Karpas-422 (cell line): Measurements from ENCODE around the gene RGS6. TPM values are rescaled to one million over a fixed set of nuclear protein-coding genes. Genes with fewer than 3 reads are reported as not detected.

Experiments
- DNase-seq: peaks from one replicate; pipeline ENCODE4 v3.0.0-alpha.2; 2015
- H2AFZ ChIP-seq: fragments of 200-600 bp; sonication (generic); 2 replicates; pipeline ENCODE4 v1.6.1; 2014; ENCODE audit warnings: antibody characterized with exemption, low read length, mixed read lengths
- H3K27ac ChIP-seq: fragments of 200-600 bp; sonication (generic); 2 replicates; pipeline ENCODE4 v1.5.1; 2014; ENCODE audit warnings: mild to moderate bottlenecking, low read length, moderate library complexity
- H3K27me3 ChIP-seq: fragments of 200-600 bp; sonication (generic); 2 replicates; pipeline ENCODE4 v1.6.1; 2014; ENCODE audit warnings: low read length, mixed read lengths
- H3K36me3 ChIP-seq: fragments of 200-600 bp; sonication (generic); 2 replicates; pipeline ENCODE4 v1.6.1; 2014; ENCODE audit warnings: low read length, mixed read lengths; ENCODE audit not compliant: insufficient read depth
- H3K4me1 ChIP-seq: fragments of 200-600 bp; sonication (generic); 2 replicates; pipeline ENCODE4 v1.6.1; 2014; ENCODE audit warnings: mild to moderate bottlenecking, low read length, mixed read lengths
- H3K4me2 ChIP-seq: fragments of 200-600 bp; sonication (generic); 2 replicates; pipeline ENCODE4 v1.6.1; 2014; ENCODE audit warnings: low read length, low read depth, mild to moderate bottlenecking; ENCODE audit not compliant: poor library complexity, severe bottlenecking
- H3K4me3 ChIP-seq: fragments of 200-600 bp; sonication (generic); 2 replicates; pipeline ENCODE4 v1.5.1; 2014; ENCODE audit warnings: mild to moderate bottlenecking, antibody characterized with exemption, low read length, mixed read lengths
- H3K79me2 ChIP-seq: fragments of 200-600 bp; sonication (generic); 2 replicates; pipeline ENCODE4 v1.6.1; 2014; ENCODE audit warnings: mild to moderate bottlenecking, low read length, mixed read lengths
- H3K9ac ChIP-seq: fragments of 200-600 bp; sonication (generic); 2 replicates; pipeline ENCODE4 v1.6.0; 2014; ENCODE audit warnings: low read length
- H3K9me2 ChIP-seq: fragments of 200-600 bp; sonication (generic), shearing (Covaris generic); replicated peaks from 2 replicates; pipeline ENCODE4 v1.6.0; 2014; ENCODE audit warnings: mild to moderate bottlenecking, low read length, moderate library complexity; ENCODE audit not compliant: insufficient read depth
- H3K9me3 ChIP-seq: fragments of 300-700, 200-600 bp; sonication (generic); 2 replicates; pipeline ENCODE4 v1.6.1; 2014; ENCODE audit warnings: low read length, mixed read lengths
- H4K20me1 ChIP-seq: fragments of 200-600 bp; sonication (generic); 2 replicates; pipeline ENCODE4 v1.6.1; 2014; ENCODE audit warnings: mild to moderate bottlenecking, antibody characterized with exemption, low read length, low read depth; ENCODE audit not compliant: insufficient read depth
- total RNA-seq: library from RNA; depleted of rRNA; stranded (reverse); fragments of >200 nt; shearing (Covaris generic); gene quantifications from 2 replicates; pipeline ENCODE4 v1.2.3, GENCODE V29; 2014; ENCODE audit warnings: low replicate concordance

Gene RGS6
- total RNA-seq, 1 experiment from 2014 or later = 0.07 TPM

GRCh38 chr14:72522847-72523246 lies 590.6 kb downstream of the RGS6 start:
- H3K4me3 ChIP-seq = no peak overlapping the region
- no peak for DNase-seq
- H3K9me2 ChIP-seq = no peaks in the 10 kb centered on the region
- H2AFZ ChIP-seq = no peak overlapping the region
- no peak overlapping the region for H3K27ac ChIP-seq
- H3K27me3 ChIP-seq = no peaks in the 10 kb centered on the region
- no peak overlapping the region for H3K9ac ChIP-seq
- H3K36me3 ChIP-seq = no peaks in the 10 kb centered on the region
- no peaks in the 10 kb centered on the region for H3K79me2 ChIP-seq
- no peak overlapping the region for H3K4me2 ChIP-seq
- 0 out of 2 replicates have a peak, but pooled peaks cover 6% of the 10 kb centered on the region for H3K9me3 ChIP-seq
- H3K4me1 ChIP-seq = peaks cover 44% of the 10 kb centered on the region
- H4K20me1 ChIP-seq = no peaks in the 10 kb centered on the region

GRCh38 chr14:72523424-72524294 lies 591.4 kb downstream of the RGS6 start:
- no peak overlapping the region for H3K4me2 ChIP-seq
- H3K27me3 ChIP-seq = no peaks in the 10 kb centered on the region
- no peak overlapping the region for H3K9ac ChIP-seq
- H3K9me3 ChIP-seq = 0 out of 2 replicates have a peak, but pooled peaks cover 6% of the 10 kb centered on the region
- H3K36me3 ChIP-seq = no peaks in the 10 kb centered on the region
- H2AFZ ChIP-seq = no peak overlapping the region
- H3K9me2 ChIP-seq = no peaks in the 10 kb centered on the region
- no peaks in the 10 kb centered on the region for H4K20me1 ChIP-seq
- no peak for DNase-seq
- H3K4me1 ChIP-seq = peaks cover 36% of the 10 kb centered on the region
- H3K27ac ChIP-seq = no peak overlapping the region
- no peak overlapping the region for H3K4me3 ChIP-seq
- no peaks in the 10 kb centered on the region for H3K79me2 ChIP-seq

GRCh38 chr14:72524295-72524629 lies 592.0 kb downstream of the RGS6 start:
- H3K27ac ChIP-seq = no peak overlapping the region
- H2AFZ ChIP-seq = no peak overlapping the region
- H3K79me2 ChIP-seq = no peaks in the 10 kb centered on the region
- H3K9me3 ChIP-seq = 0 out of 2 replicates have a peak, but pooled peaks cover 6% of the 10 kb centered on the region
- no peaks in the 10 kb centered on the region for H3K27me3 ChIP-seq
- H3K4me2 ChIP-seq = no peak overlapping the region
- no peak overlapping the region for H3K4me3 ChIP-seq
- no peak overlapping the region for H3K9ac ChIP-seq
- no peaks in the 10 kb centered on the region for H3K9me2 ChIP-seq
- no peak for DNase-seq
- H3K36me3 ChIP-seq = no peaks in the 10 kb centered on the region
- no peaks in the 10 kb centered on the region for H4K20me1 ChIP-seq
- peaks cover 30% of the 10 kb centered on the region for H3K4me1 ChIP-seq

GRCh38 chr14:72525087-72525915 lies 593.1 kb downstream of the RGS6 start:
- H3K4me3 ChIP-seq = no peak overlapping the region
- no peak overlapping the region for H3K9ac ChIP-seq
- H2AFZ ChIP-seq = no peak overlapping the region
- H3K27me3 ChIP-seq = no peaks in the 10 kb centered on the region
- 0 out of 2 replicates have a peak, but pooled peaks cover 2% of the 10 kb centered on the region for H3K9me3 ChIP-seq
- no peaks in the 10 kb centered on the region for H3K79me2 ChIP-seq
- no peak overlapping the region for H3K4me2 ChIP-seq
- H3K9me2 ChIP-seq = no peaks in the 10 kb centered on the region
- DNase-seq = no peak
- H3K27ac ChIP-seq = no peak overlapping the region
- H3K4me1 ChIP-seq = peaks cover 21% of the 10 kb centered on the region
- H4K20me1 ChIP-seq = no peaks in the 10 kb centered on the region
- H3K36me3 ChIP-seq = no peaks in the 10 kb centered on the region

GRCh38 chr14:72527591-72527990 lies 595.4 kb downstream of the RGS6 start:
- no peaks in the 10 kb centered on the region for H3K27me3 ChIP-seq
- H3K36me3 ChIP-seq = no peaks in the 10 kb centered on the region
- H3K9me3 ChIP-seq = no peaks in the 10 kb centered on the region
- no peak overlapping the region for H3K4me3 ChIP-seq
- peaks cover under 1% of the 10 kb centered on the region; the same call in 1 of the 2 replicates for H3K4me1 ChIP-seq
- H4K20me1 ChIP-seq = no peaks in the 10 kb centered on the region
- H3K27ac ChIP-seq = no peak overlapping the region
- H2AFZ ChIP-seq = no peak overlapping the region
- H3K4me2 ChIP-seq = no peak overlapping the region
- DNase-seq = no peak
- no peaks in the 10 kb centered on the region for H3K9me2 ChIP-seq
- no peak overlapping the region for H3K9ac ChIP-seq
- H3K79me2 ChIP-seq = no peaks in the 10 kb centered on the region

- Histone ChIP-seq H3K4me2 (no peak overlapping the region), H3K4me3 (no peak overlapping the region), H4K20me1 (no peaks in the 10 kb centered on the region), H3K9me2 (no peaks in the 10 kb centered on the region), H3K9me3 (no peaks in the 10 kb centered on the region), H3K4me1 (no peaks in the 10 kb centered on the region), H3K27ac (no peak overlapping the region), H3K36me3 (no peaks in the 10 kb centered on the region), H2AFZ (no peak overlapping the region), H3K79me2 (no peaks in the 10 kb centered on the region), H3K27me3 (0 out of 2 replicates have a peak, but pooled peaks cover 2% of the 10 kb centered on the region), H3K9ac (no peak overlapping the region)
- DNase-seq = no peak
These were observed 596.0 kb downstream of the RGS6 start for GRCh38 chr14:72528059-72528862.

- no peaks in the 10 kb centered on the region for H3K4me1 ChIP-seq
- H3K36me3 ChIP-seq = no peaks in the 10 kb centered on the region
These were observed 596.6 kb downstream of the RGS6 start for GRCh38 chr14:72528863-72529175.

More at GRCh38 chr14:72528863-72529175, 596.6 kb downstream of the RGS6 start:
- Histone ChIP-seq H3K9me2 (no peaks in the 10 kb centered on the region), H3K27me3 (peaks cover 4% of the 10 kb centered on the region; the same call in 1 of the 2 replicates), H4K20me1 (no peaks in the 10 kb centered on the region), H2AFZ (no peak overlapping the region), H3K4me3 (no peak overlapping the region), H3K9ac (no peak overlapping the region), H3K79me2 (no peaks in the 10 kb centered on the region), H3K27ac (no peak overlapping the region), H3K4me2 (no peak overlapping the region), H3K9me3 (no peaks in the 10 kb centered on the region)
- DNase-seq = no peak
